HG03097 (cell line): Measurements from ENCODE around the gene ARHGEF35.
"Not testable (repeated sequence)": the region's sequence is repeated elsewhere in the genome, so short reads cannot be mapped to it uniquely, and the experiment has no call there.

Experiments
- ATAC-seq: cut with Tn5 transposase; IDR thresholded peaks from one replicate; pipeline ENCODE4 v1.9.1; 2021; ENCODE audit not compliant: unreplicated experiment, low FRiP score

Gene ARHGEF35

DNA sequence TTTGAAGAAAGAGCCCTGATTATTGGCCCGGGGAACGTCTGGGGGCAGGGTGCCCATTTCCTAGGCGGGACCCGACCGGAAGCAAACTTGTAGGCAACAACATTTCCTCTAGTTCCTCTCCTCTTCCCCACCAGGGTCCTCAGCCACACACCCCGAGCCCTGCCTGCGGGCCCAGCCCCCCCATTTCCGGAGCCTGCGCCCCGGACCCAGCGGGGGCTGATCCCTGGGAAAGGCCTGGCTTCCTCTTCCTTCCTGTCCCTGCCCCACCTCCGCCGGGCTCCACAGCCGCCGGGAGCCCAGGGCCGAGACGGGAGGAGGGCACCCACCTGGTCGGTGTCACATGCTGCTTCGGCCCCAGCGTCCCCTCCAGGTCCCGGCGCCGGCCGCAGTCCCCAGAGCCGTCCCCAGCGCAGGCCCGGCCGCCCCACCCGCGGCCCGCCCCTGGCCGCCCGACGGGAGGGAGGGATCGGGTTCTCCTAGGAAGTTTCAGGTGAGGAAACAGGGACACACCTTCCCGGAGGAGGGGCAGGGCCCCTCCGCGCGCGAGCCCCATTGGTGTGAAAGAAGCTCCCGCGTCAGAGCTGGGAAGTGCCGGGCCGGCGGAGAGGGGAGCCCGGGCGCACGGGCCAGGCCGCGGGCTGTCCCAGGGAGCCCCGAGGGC, at the start of gene ARHGEF35:
TSS of gene ARHGEF35 (minus strand) at position 622 of the 661 bp plus-strand sequence. CDS start 7,450 bp downstream, outside the sequence.
- peak; percentile 74 for ATAC-seq

DNA sequence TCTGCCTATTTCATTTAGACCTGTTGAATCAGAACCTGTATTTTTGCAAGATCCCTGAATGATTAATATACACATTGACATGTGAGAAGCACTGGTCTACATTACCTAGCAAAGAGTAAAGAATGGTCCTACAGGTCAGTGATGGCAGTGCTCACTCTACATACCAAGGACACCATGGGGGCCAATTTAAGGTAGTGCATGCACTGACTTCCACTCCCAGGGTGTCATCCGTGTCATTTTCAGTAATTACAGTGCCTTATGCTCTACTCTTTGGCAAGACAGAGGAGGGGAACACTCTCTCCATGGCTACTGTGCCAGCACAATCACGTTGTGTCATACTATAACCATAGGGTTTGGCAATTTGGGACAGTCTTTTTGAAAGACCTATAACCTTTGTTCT, 49.7 kb upstream of the ARHGEF35 start:
- not testable (repeated sequence) for ATAC-seq

DNA sequence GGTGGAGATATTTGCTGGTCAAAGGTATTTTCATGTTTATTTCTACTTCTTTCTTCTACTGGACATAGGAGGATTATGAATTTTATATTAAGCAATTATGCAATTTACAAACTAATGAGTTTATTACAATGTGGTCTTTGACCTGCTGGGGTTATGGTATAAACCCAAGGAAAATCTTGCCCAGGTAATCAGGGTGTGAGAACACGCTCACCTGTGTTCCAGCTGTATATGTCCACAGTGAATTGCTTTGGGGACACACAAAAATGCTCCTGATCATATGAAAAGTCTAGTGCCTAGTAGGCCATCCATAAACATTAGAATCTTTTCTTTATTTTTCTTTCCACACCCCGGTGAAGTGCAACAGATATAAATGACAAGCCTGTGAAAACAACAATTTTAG, 43.7 kb upstream of the ARHGEF35 start, which contains the start of gene OR2A42:
TSS of gene OR2A42 (minus strand) at position 241 of the 400 bp plus-strand sequence. CDS start 6,762 bp downstream, outside the sequence.
- ATAC-seq = not testable (repeated sequence)

DNA sequence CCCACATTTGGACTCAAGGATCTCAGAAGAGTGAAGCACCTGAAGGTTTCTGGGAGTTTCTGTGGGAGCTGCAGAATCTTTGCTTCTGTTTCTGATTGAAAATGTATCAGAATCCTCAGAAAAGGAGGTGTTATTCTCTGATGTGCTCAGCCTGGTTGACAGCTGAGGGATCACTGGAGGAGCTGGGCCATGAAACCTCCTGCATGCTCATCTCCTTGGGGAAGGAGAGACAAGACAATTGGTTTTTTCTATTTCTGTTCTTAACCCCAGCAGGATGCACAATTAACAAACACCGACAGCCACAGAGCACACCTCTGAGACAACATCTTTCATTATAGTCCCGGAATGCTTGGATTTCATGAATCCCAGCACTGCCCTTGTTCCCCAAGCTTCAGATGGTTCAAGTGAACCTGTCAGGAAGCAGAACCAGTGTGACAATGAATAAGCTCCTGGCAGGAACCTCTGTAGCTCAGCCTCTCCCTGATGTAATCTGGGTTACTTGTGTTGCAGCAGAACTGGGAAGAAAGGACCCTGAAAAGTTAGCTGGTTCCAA, 43.0 kb upstream of the ARHGEF35 start:
- not testable (repeated sequence) for ATAC-seq

DNA sequence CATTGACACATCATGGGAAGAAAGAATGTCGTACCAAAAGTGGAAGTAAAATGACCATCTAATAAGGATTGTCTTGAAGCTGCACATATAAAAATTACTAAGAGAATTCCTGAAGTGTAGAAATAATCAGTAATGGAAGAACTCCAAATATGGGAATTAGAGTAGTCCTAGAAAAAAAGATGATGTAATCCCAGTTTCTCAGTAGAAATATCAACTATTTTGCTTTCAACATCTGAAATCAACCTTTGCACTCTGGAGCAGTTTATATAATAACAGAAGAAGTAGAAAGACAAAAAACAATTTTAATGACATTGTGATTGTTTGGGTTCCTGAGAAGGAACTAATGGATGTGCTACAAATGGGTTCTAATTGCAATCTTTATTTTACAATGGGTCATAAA, 37.4 kb upstream of the ARHGEF35 start:
- ATAC-seq = not testable (repeated sequence)

DNA sequence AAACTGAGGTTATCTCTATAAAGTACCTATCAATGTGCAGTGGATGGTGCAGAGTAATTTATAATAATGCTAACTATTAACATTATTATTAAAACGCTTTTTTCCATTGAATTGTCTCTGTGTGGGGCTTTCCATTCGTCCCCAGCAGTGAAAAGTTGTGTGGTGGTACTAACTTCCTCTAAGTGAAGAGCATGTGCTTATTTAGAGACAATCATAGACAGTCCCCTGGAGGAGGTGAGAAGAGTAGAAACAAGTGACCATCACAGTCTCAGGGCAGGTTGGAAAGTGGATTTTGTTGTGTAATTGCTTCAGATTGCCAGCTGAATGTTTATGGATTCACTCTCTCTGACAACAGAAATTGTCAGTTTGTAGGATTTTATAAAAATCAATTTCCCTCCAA, 35.4 kb upstream of the ARHGEF35 start:
- ATAC-seq = not testable (repeated sequence)

DNA sequence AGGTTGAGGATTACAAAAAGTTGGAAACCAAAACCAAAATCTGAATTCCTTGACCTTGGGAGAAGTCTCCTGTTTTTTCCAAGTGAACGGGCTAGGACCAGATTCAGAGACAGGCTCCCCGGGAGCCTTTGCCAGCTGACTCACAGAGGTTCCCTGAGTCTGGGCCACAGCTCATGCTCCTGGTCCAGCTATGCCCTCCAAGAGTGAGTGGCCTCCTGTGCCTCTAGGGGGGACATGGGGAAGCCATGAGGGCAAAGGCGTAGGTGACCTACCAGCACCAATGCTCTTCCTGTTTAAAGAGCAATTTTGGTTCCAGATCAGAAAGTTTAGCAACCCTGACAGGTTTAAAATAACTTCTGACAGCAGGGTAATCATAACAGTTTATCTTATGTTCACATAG, 33.2 kb upstream of the ARHGEF35 start:
- ATAC-seq = not testable (repeated sequence)

DNA sequence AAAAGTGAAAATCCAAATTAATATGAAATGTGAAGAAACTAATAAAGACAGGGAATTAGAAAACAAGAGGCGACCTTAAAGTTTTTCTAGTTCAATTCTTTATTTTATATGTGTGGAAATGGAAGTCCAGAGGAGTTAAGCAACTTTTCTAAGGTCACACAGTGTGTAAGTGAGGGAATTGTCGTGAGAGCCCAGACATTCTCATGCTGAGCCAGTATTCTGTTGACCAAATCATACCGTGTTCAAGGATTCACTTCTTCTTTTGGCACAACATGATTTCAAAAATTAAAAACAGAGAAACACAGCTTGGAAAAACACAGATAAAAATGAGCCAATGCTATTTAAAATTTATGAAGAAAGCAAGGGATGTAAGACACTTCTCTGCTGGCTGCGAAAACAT, 31.2 kb upstream of the ARHGEF35 start:
- ATAC-seq = not testable (repeated sequence)

DNA sequence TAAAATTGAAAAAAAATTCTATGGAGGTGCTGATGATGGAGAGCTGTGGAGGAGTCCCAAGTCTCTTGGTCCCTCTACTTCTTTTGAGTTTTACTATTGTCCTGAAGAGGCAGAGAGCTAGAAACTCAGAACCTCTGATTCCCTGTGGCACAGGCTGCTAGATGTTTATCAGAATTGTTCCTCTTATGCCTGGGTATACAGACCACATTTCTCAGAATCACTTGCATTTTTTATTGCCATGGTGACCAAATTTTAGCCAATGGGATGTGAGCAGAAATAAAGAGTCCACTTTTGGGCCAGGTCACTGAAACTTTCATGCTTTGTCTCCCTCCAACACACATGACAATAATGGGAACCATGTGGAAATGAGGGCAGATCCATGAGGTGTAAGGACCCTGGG, 28.0 kb upstream of the ARHGEF35 start:
- not testable (repeated sequence) for ATAC-seq

DNA sequence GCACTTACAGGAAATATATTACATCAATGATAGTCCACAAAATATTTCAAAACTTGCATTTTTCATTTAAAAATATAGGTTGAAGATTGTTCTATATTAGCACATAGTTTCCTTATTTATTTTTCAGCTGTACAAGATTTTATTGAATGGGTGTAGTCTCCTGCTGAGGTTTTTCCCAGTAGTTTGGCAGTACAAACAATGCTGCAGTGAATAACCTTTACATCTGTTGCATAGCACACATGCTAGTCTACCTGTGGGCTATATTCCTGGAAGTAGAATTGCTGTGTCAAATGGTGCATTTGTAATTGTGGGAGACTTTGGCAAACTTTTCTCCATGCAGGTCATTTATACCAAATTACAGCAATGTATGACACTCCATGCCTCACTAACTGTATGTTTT, 24.9 kb upstream of the ARHGEF35 start:
- not testable (repeated sequence) for ATAC-seq

DNA sequence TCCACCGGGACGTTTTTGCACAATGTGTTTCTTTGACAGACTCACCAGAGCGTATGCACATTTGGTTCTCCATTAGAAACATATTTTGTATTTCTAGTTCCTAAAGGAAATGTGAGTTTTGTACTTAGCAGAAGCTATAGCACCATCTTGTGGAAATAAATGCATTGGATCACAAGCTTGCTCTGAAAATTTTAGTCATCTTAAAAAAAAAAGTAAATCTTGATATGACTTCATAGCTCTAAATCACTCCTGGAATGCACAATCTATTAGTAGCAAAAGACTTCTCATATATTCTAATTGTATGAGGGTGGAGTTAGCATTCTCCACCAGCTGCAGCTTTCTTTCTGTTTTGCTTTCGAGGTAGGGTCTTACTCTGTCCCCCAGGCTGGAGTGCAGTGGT, 23.5 kb upstream of the ARHGEF35 start:
- not testable (repeated sequence) for ATAC-seq

DNA sequence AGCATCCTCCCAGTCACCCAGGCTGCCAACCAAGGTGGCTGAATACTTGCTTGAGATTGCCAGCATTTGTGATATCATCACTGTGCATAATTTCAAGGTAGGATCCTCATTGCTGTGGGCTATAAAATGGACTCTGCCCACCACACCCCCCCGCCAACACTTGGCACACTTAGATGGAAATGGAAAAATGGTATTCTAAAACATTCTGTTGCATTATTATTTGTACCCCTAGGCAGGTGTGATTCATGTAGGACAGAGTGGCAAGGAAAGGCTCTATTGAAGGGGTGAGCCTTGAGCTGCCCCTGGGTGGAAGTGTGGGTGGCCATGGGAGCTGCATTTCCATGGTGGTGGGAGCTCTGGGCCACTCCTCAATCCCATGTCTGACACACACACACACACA, 22.9 kb upstream of the ARHGEF35 start:
- ATAC-seq = not testable (repeated sequence)

DNA sequence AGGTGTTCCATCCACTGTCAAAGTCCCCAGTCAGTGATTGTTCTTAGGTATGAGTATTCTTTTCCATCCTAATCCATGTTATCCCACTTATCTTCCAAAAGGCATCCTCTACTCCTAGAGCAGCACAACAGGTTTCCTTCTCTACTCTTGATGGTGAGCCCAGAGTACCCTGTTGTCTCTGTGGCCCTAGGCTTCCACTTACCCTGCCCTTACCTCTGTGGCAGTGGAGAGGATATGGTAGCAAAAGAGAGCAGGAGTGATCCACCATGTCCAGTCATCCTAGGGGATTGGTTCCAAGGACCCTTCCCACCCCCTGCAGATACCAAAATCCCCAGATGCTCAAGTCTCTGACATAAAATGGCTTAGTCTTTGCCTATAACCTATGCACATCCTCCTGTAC, 21.6 kb upstream of the ARHGEF35 start:
- ATAC-seq = not testable (repeated sequence)

DNA sequence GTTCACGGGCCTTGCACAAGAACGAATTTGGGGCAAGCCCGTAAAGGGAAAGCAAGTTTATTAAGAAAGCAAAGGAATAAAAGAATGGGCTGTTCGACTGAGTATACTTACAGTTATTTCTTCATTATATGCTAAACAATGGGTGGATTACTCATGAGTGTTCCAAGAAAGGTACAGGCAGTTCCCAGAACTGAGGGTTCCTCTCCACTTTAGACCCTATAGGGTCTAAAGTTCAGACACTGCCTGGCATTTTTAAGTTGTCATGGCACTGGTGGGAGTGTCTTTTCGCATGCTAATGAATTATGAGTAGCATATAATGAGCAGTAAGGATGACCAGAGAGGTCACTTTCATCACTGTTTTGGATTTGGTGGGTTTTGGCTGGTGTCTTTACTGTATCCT, 9.7 kb upstream of the ARHGEF35 start:
- ATAC-seq = not testable (repeated sequence)

DNA sequence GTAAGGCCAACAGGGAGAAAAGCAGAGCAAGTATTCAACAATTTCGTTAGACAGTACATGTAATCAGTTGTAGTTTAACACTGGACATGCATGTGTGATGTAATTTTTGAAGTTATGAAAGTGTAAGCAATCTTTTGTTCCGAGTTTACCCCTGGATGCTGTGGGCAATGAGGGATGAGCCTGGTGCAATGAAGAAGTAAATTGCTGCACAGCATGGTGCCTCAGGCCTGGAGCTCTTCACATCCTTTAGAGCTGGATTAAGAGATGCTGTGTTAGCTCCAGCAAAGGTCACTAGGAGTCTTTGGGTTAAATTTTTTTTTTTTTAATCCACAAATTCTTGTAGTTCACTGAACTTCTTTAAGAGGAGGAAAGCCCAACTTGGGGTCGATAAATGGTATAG, 7.5 kb upstream of the ARHGEF35 start:
- ATAC-seq = not testable (repeated sequence)

DNA sequence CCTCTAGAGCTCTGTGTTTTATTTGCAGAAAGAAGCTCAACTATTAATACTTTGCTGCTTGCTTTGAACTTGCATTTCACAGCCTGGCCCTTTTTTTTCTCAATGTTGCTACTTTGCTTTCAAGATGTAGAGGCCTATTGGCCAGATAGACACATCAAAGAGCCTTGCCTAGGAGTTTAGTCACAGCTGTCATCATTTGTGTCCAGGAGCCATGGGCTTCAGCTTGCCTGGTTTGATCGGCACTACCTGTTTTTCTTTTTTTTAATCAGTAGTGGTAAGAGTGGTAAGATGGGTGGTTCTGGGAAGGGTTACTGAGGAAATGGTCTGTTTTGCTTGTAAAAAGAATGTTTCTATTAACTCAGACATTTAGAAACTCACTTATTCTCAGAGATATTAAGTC, 6.3 kb upstream of the ARHGEF35 start:
- not testable (repeated sequence) for ATAC-seq

DNA sequence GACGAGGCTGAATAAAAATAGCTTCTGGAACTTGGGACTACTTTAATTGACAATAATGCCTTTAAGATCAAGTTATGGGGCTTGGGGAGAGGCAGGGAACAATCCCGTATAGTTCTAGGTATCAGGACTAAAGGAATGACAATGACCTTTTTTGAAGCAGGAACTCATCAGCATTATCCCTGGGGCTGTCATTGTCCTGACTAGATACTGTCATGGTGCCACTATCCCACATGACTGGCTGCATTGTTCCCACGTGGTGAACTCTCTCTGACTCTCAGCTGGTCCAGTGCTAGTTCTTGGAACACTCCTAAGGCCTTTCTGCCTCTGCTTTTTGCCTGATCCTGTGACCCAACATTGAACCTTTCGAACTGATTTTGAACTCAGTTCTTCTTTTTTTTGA, 3.3 kb upstream of the ARHGEF35 start:
- not testable (repeated sequence) for ATAC-seq

DNA sequence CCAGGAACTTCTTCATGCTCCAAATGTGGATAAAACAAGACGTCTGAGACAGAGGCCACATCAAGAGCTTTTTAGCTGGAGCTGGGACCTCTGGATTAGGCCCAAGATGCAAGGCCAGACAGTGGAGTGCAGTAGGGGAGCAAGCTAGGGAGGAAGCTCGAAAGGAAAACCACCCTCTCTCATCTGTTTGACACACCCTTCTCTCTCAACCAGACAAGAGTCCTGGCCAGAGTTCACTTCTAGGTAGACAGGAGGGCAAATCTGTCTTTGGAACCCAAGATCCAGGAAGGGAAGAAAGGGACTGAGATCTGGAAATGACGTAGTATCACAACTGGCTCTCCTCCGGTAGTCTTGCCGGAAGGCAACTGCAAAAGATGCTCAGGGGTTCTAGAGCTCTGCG, 1.2 kb downstream of the ARHGEF35 start:
- not testable (repeated sequence) for ATAC-seq

DNA sequence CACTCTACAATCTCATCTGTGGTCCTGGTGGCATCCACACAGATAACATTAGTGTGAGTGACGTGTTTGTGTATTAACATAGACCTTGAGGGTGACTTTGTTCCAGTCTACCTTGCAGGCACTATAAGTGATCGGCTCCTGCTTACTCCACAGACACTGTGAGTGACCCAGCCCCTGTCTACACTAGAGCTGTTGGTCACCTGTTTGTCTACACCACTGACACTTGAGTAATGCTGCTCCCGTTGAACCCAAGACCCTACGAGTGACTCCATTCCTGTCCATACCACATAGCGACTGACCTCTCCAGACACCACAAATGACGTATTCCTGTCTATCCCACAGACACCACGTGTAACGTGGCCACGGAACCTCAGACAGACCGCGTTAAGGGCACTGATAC, 1.9 kb downstream of the ARHGEF35 start:
- ATAC-seq = not testable (repeated sequence)

DNA sequence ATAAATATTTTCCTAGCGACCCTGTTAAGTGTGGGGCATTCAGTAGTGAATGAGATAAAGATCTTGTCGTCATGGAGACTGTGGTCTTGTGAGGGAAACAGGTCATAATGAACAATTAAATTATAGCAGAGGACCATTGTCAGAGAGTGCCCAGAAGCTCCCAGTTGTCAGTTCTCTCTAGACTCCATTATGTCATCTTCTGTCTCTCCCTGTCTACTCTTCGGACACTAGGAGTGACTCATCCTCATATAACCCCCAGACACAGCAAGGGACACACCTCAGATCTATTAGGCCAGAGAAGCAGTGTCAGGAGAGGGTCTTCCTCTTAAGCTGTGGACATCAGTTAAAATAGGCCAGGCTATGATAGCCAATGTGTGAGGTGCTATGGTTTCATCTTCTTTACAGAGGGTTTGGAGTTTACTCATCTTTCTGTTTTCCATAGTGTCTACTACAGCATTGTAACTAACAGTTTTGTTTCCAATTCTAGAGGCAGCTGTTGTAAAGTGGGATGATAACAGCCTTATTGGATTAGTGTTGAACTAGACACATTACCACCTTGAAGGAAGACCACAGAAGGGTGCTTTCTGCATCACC, 7.0 kb downstream of the ARHGEF35 start:
- ATAC-seq = not testable (repeated sequence)

DNA sequence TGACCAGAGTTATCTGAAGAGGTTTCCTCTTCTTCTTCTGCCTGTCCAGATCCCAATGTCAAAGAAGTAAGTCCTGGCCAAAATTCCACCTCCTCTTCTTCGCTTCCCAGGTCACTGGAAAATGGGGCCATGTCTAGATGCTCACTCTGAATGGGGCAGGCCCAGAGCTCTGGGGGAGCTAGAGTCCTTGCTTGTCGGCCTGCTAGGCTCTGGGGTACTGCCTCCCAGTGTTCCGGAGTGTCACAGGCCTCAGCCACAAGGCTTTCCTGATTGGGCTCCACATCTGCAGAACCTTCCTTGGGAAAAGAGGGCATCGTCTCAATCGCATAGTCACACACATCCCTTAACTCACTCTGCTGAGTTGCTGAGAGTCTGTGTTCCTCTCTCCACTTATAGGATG, 7.8 kb downstream of the ARHGEF35 start:
- ATAC-seq = not testable (repeated sequence)

DNA sequence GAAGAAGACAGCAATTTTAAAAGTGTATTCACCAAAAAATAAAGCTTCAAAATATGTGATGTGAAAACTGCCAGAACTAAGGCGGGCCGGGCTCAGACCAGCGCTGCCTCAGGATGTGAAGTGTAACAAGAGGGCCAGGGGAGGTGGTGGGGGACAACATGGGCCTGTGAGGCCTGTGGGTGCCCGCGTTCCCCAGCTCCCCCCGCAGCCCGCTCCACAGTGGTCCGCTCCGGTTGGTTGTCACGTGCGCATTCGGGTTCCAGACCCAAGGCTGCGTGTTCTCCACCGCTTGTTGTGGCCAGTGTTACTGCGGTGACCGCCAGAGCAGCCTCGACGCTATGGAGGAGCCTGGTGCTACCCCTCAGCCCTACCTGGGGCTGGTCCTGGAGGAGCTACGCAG, 12.5 kb downstream of the ARHGEF35 start, which contains the start of gene CTAGE4:
TSS of gene CTAGE4 (plus strand) at position 301 of the 400 bp plus-strand sequence. CDS start at position 339, 38 bp downstream.
- ATAC-seq = not testable (repeated sequence)
